Measurements from ENCODE around the gene KCTD16. TPM values are rescaled to one million over a fixed set of nuclear protein-coding genes. Genes with fewer than 3 reads are reported as not detected.

Gene KCTD16
- total RNA-seq, 1 donor from 2014 or later = 0.35 TPM

DNA sequence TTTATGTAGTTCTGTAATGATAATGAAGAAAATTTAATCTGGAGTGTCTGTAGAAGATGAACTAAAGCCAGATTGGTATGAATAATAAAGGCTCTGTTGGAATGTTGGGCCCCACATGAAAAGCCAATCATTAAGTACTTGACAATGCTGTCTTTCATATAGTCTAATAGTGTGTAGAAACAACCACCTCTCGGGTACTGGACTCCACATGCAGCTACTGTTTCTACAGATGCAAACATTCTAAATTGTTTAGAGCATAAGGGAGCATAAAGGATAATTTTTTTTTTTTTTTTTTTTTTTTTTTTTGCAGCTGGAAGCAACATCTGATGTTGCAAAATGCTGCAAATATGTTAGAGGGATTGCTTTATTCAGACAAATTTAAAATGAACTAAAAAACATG, 354.3 kb downstream of the KCTD16 start:
- DNase-seq (ENCODE audit: low spot score) = no peak

DNA sequence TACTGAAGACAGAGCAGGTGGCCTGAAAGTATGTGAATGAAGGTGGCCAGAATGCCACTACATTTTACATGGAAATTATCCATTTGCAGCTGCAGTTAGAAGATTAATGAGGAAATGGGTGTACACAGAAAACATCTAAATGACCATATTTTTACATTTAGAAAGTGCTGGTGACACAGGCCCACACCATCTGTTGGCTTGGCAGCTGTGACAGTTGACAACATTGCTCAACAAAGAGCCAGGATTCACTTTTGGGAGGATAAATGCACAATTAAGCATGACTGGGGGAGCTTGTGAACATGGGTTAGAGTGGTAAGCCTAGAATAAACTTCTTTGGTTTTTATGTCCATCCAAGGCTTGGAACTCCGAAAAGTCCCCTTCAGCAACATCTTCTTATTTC, 360.5 kb downstream of the KCTD16 start:
- DNase-seq (ENCODE audit: low spot score) = no peak

Other genes starting within 250 kb of the KCTD16 start
- 48.6 TPM for gene YIPF5, start 214 bp upstream of the KCTD16 start, total RNA-seq